Measurements from ENCODE around the gene ZFC3H1. TPM values are rescaled to one million over a fixed set of nuclear protein-coding genes. Genes with fewer than 3 reads are reported as not detected.
A peak's percentile ranks its signal among the peaks of the same experiment; 100 is the strongest.

ZFC3H1 gene
- total RNA-seq (42.4 TPM), polyA plus RNA-seq (ENCODE audit: insufficient read depth, low read depth, low replicate concordance) (11.2 TPM)
- long read RNA-seq, donor 1, full-length matches to known transcripts = 4 of 4 reads
- long read RNA-seq, donor 1, partial matches to known transcripts = 0 of 4 reads
- long read RNA-seq, donor 1, other reads (novel, unspliced or antisense) = 0 of 4 reads
- long read RNA-seq, donor 2, partial matches to known transcripts = 7 of 16 reads
- long read RNA-seq, donor 2, other reads (novel, unspliced or antisense) = 0 of 16 reads
- long read RNA-seq, donor 3, full-length matches to known transcripts = 16 of 25 reads
- long read RNA-seq, donor 3, partial matches to known transcripts = 0 of 25 reads
- long read RNA-seq, donor 3, other reads (novel, unspliced or antisense) = 9 of 25 reads
- long read RNA-seq, donor 4, full-length matches to known transcripts = 13 of 13 reads
- long read RNA-seq, donor 4, partial matches to known transcripts = 0 of 13 reads
- long read RNA-seq, donor 4, other reads (novel, unspliced or antisense) = 0 of 13 reads
- long read RNA-seq, donor 5, partial matches to known transcripts = 0 of 2 reads
- long read RNA-seq, donor 5, other reads (novel, unspliced or antisense) = 0 of 2 reads
- long read RNA-seq, donor 6, partial matches to known transcripts = 0 of 5 reads
- long read RNA-seq, donor 6, other reads (novel, unspliced or antisense) = 0 of 5 reads
- long read RNA-seq, donor 7, partial matches to known transcripts = 6 of 13 reads
- long read RNA-seq, donor 7, other reads (novel, unspliced or antisense) = 5 of 13 reads
- long read RNA-seq, donor 8, partial matches to known transcripts = 13 of 20 reads
- long read RNA-seq, donor 8, other reads (novel, unspliced or antisense) = 0 of 20 reads
- long read RNA-seq, donor 9, partial matches to known transcripts = 0 of 2 reads
- long read RNA-seq, donor 9, other reads (novel, unspliced or antisense) = 0 of 2 reads
- long read RNA-seq, donor 10, transcript ZFC3H1-205 (3 exons, 470 nt) = minor isoform, 8 of 22 reads
- long read RNA-seq, donor 10, transcript ZFC3H1-209 (2 exons, 845 nt) = major isoform, 9 of 22 reads
- long read RNA-seq, donor 10, partial matches to known transcripts = 0 of 22 reads
- long read RNA-seq, donor 10, other reads (novel, unspliced or antisense) = 0 of 22 reads

- peak; percentile 88 for FAIRE-seq
Measured at GRCh38 chr12:71663561-71664410, at the start of gene ZFC3H1, which contains the start of gene THAP2. Gene ZFC3H1 (minus strand): TSS chr12:71663848. CDS start chr12:71663610, 238 bp downstream. Gene THAP2 (plus strand): TSS chr12:71664301. CDS start chr12:71664510, 209 bp downstream.

GRCh38 chr12:71710276-71711125 is 46.9 kb upstream of the ZFC3H1 start:
- H3K4me1 ChIP-seq (ENCODE audit: control insufficient read depth in 2 of 3, insufficient read depth in 2 of 3, low read depth in 1 of 3, low read length in 3 of 3) = peaks cover 0 to 7% (median 0%) of the 10 kb centered on the region in 3 donors
- no peaks in the 10 kb centered on the region for H3K36me3 ChIP-seq (ENCODE audit: control insufficient read depth in 2 of 3, insufficient read depth in 3 of 3, low read length in 3 of 3)
- H3K27ac ChIP-seq (ENCODE audit: low read depth in 2 of 2, low read length in 2 of 2) = peak overlapping the region in 1 of 2 donors; percentile 7
- FAIRE-seq (no peak), DNase-seq (no peak)
- intact Hi-C loops (cut with DNase I) = no loop called here
- no peak for TF ChIP-seq CTCF (IDR thresholded peaks at IDR 0.05; ENCODE audit: borderline replicate concordance, extremely low read depth, insufficient read depth)
- H3K27me3 ChIP-seq (ENCODE audit: control insufficient read depth, insufficient read depth, low read length) = no peaks in the 10 kb centered on the region
- no peak overlapping the region for H3K4me3 ChIP-seq (ENCODE audit: low read length in 3 of 3)
- H3K9me3 ChIP-seq (ENCODE audit: control insufficient read depth in 2 of 3, insufficient read depth in 1 of 3, low read length in 3 of 3) = no peaks in the 10 kb centered on the region
- no peak overlapping the region for H3K9ac ChIP-seq (ENCODE audit: low read length in 3 of 3)

More at GRCh38 chr12:71663561-71664410, at the start of gene ZFC3H1, which contains the start of gene THAP2:
- intact Hi-C loops (cut with DNase I) = no loop called here
- no peak for TF ChIP-seq CTCF (IDR thresholded peaks at IDR 0.05; ENCODE audit: borderline replicate concordance, extremely low read depth, insufficient read depth)
- no peaks in the 10 kb centered on the region for H3K9me3 ChIP-seq (ENCODE audit: control insufficient read depth in 2 of 3, insufficient read depth in 1 of 3, low read length in 3 of 3)
- peak; percentile 96 to 100 (median 97) for DNase-seq
- H3K27me3 ChIP-seq (ENCODE audit: control insufficient read depth, insufficient read depth, low read length) = no peaks in the 10 kb centered on the region
- H3K4me1 ChIP-seq (ENCODE audit: control insufficient read depth in 2 of 3, insufficient read depth in 2 of 3, low read depth in 1 of 3, low read length in 3 of 3) = peaks cover 0 to 6% (median 2%) of the 10 kb centered on the region in 3 donors
- peak within 1 kb of the TSS; percentile 98 to 99 for H3K27ac ChIP-seq (ENCODE audit: low read depth in 2 of 2, low read length in 2 of 2)
- peak within 1 kb of the TSS; percentile 97 to 98 (median 97) for H3K4me3 ChIP-seq (ENCODE audit: low read length in 3 of 3)
- H3K9ac ChIP-seq (ENCODE audit: low read length in 3 of 3) = peak within 1 kb of the TSS; percentile 98 to 99 (median 99)
- peaks cover 0 to 16% (median 7%) of the 10 kb centered on the region in 3 donors for H3K36me3 ChIP-seq (ENCODE audit: control insufficient read depth in 2 of 3, insufficient read depth in 3 of 3, low read length in 3 of 3)
